ENCODE measurements around the gene SAMD11. TPM values are rescaled to one million over a fixed set of nuclear protein-coding genes. Genes with fewer than 3 reads are reported as not detected.

Gene SAMD11
- total and polyA plus RNA-seq, 2 of the 13 experiments (the other 11 are each of a cell fraction or from before 2014, with no cell fraction given) = 0.11 TPM; not detected in 1

GRCh38 chr1:978069-978834 lies 54.5 kb downstream of the SAMD11 start:
- H3K9ac ChIP-seq (ENCODE audit: insufficient read depth, low read depth, low read length) = no peak overlapping the region
- peak overlapping the region; percentile 12; the same call in 1 of the 2 replicates for H3K4me2 ChIP-seq (ENCODE audit: low read depth, low read length)
- FAIRE-seq (no peak), DNase-seq (ENCODE audit: low spot score) (no peak), ATAC-seq (no peak)
- ChIA-PET CTCF (ENCODE audit: low intra/inter-chr PET ratio, low total read pairs) (no interaction called here), POLR2A (no interaction called here)
- H3K4me3 ChIP-seq (replicated peaks in 1 of 3; ENCODE audit: insufficient read depth in 1 of 3, low read depth in 2 of 3, low read length in 3 of 3) = no peak overlapping the region; a peak in 1 of 6 replicates
- no TSS peak for BruUV-seq (replicated peaks)
- peaks cover 18 to 45% of the 10 kb centered on the region in 2 experiments for H3K27me3 ChIP-seq (ENCODE audit: control insufficient read depth in 1 of 2, insufficient read depth in 2 of 2, low read length in 2 of 2)
- intact Hi-C loops (cut with micrococcal nuclease; ENCODE audit: unreplicated experiment) = no loop called here
- H3K79me2 ChIP-seq (ENCODE audit: insufficient read depth, low read length) = no peaks in the 10 kb centered on the region
- no peaks in the 10 kb centered on the region for H4K20me1 ChIP-seq (ENCODE audit: insufficient read depth, low read length)
- in situ Hi-C loops (cut with HindIII; ENCODE audit: extremely low pct_ligation_motif_present, low pct_unique_long_range_greater_than_20kb) = no loop called here
- WGBS (ENCODE audit: low lambda C conversion rate) = 57% methylated on average over 14 of the region's 44 CpGs
- H3K4me1 ChIP-seq (ENCODE audit: insufficient read depth, low read length) = peaks cover 47% of the 10 kb centered on the region
- H3K36me3 ChIP-seq (replicated peaks in 1 of 2; ENCODE audit: control insufficient read depth in 1 of 2, insufficient read depth in 2 of 2, low read length in 2 of 2) = no peaks in the 10 kb centered on the region
- H3K27ac ChIP-seq (ENCODE audit: extremely low read length, insufficient read depth, low read length) = no peak overlapping the region
- TF ChIP-seq EED (CRISPR knock-in tag; IDR thresholded peaks at IDR 0.05) = 0 out of 2 replicates have a peak, but pooled peaks have one; percentile 30
- TF ChIP-seq HOXA9 (CRISPR knock-in tag; IDR thresholded peaks at IDR 0.05; ENCODE audit: borderline replicate concordance) = no peak
- TF ChIP-seq ZC3H13 (CRISPR knock-in tag; IDR thresholded peaks at IDR 0.05) = 0 out of 2 replicates have a peak, but pooled peaks have one; percentile 24
- H2AFZ ChIP-seq (ENCODE audit: low read length) = no peak overlapping the region
- no peaks in the 10 kb centered on the region for H3K9me3 ChIP-seq (ENCODE audit: low read length)

- ATAC-seq (no peak), FAIRE-seq (no peak), DNase-seq (ENCODE audit: low spot score) (no peak)
- in situ Hi-C loops (cut with HindIII; ENCODE audit: extremely low pct_ligation_motif_present, low pct_unique_long_range_greater_than_20kb) (no loop called here), intact Hi-C loops (cut with micrococcal nuclease; ENCODE audit: unreplicated experiment) (no loop called here)
- H3K36me3 ChIP-seq (replicated peaks in 1 of 2; ENCODE audit: control insufficient read depth in 1 of 2, insufficient read depth in 2 of 2, low read length in 2 of 2) = no peaks in the 10 kb centered on the region
- no peaks in the 10 kb centered on the region for H3K9me3 ChIP-seq (ENCODE audit: low read length)
- H3K4me2 ChIP-seq (ENCODE audit: low read depth, low read length) = peak overlapping the region; percentile 74; the same call in 1 of the 2 replicates
- H4K20me1 ChIP-seq (ENCODE audit: insufficient read depth, low read length) = no peaks in the 10 kb centered on the region
- H3K27ac ChIP-seq (ENCODE audit: extremely low read length, insufficient read depth, low read length) = no peak overlapping the region
- no peak for TF ChIP-seq HNRNPH1 (optimal IDR thresholded peaks at IDR 0.05; ENCODE audit: low read depth, low read length)
- no peak for TF ChIP-seq PRDM10 (CRISPR knock-in tag; IDR thresholded peaks at IDR 0.05; ENCODE audit: low read depth)
- no peak for TF ChIP-seq NR3C1 (CRISPR knock-in tag; IDR thresholded peaks at IDR 0.05)
- H3K27me3 ChIP-seq (ENCODE audit: control insufficient read depth in 1 of 2, insufficient read depth in 2 of 2, low read length in 2 of 2) = peaks cover 22 to 50% of the 10 kb centered on the region in 2 experiments
- ChIA-PET CTCF (ENCODE audit: low intra/inter-chr PET ratio, low total read pairs) (no interaction called here), POLR2A (no interaction called here)
- no CpG with 5 or more reads among the region's 60 CpGs for WGBS (ENCODE audit: low lambda C conversion rate)
- H3K4me1 ChIP-seq (ENCODE audit: insufficient read depth, low read length) = peaks cover 55% of the 10 kb centered on the region
- H3K79me2 ChIP-seq (ENCODE audit: insufficient read depth, low read length) = no peaks in the 10 kb centered on the region
- BruUV-seq (replicated peaks) = no TSS peak
- H3K9ac ChIP-seq (ENCODE audit: insufficient read depth, low read depth, low read length) = no peak overlapping the region
- no peak overlapping the region for H2AFZ ChIP-seq (ENCODE audit: low read length)
- H3K4me3 ChIP-seq (replicated peaks in 1 of 3; ENCODE audit: insufficient read depth in 1 of 3, low read depth in 2 of 3, low read length in 3 of 3) = peak overlapping the region in 1 of 3 experiments; percentile 70; a peak in 1 of 6 replicates
These were observed 55.4 kb downstream of the SAMD11 start for GRCh38 chr1:978835-979743.

All from HepG2 (cell line).